Liver (tissue), 9 donors: ENCODE measurements around the gene WWP2. TPM values are rescaled to one million over a fixed set of nuclear protein-coding genes. Genes with fewer than 3 reads are reported as not detected.
A peak's percentile ranks its signal among the peaks of the same experiment; 100 is the strongest.

Experiments
- DNase-seq: peaks from one replicate; pipeline ENCODE4 v3.0.0-alpha.2; 2017; ENCODE audit warnings: low spot score
- H3K27ac ChIP-seq, 2 donors: one replicate each; pipeline ENCODE4 v1.7.0; 2013; ENCODE audit warnings: inconsistent platforms in 2 of 2, low read length in 2 of 2, control low read depth in 1 of 2, low read depth in 1 of 2, mild to moderate bottlenecking in 1 of 2
- H3K27me3 ChIP-seq, 4 donors: one replicate each; pipeline versions ENCODE4 v1.6.1 to v1.7.0; 2013; ENCODE audit warnings: low read length in 3 of 4, inconsistent platforms in 1 of 4, mild to moderate bottlenecking in 1 of 4, moderate library complexity in 1 of 4; ENCODE audit not compliant: control insufficient read depth in 4 of 4, insufficient read depth in 4 of 4
- H3K36me3 ChIP-seq, 4 donors: one replicate each; pipeline versions ENCODE4 v1.6.1 to v1.7.0; 2013; ENCODE audit warnings: low read length in 3 of 4, mild to moderate bottlenecking in 3 of 4, low read depth in 1 of 4, moderate library complexity in 1 of 4; ENCODE audit not compliant: control insufficient read depth in 4 of 4, insufficient read depth in 3 of 4
- H3K4me1 ChIP-seq, 4 donors: one replicate each; pipeline versions ENCODE4 v1.6.1 to v1.7.0; 2013; ENCODE audit warnings: low read length in 3 of 4, mild to moderate bottlenecking in 3 of 4, moderate library complexity in 1 of 4; ENCODE audit not compliant: control insufficient read depth in 4 of 4, insufficient read depth in 4 of 4
- H3K4me3 ChIP-seq, 3 donors: one replicate each; pipeline versions ENCODE4 v1.6.1 to v1.7.0; 2013; ENCODE audit warnings: low read length in 3 of 3, control low read depth in 1 of 3, low read depth in 1 of 3, mild to moderate bottlenecking in 1 of 3
- H3K9ac ChIP-seq, 2 donors: one replicate each; pipeline ENCODE4 v1.7.0; 2013; ENCODE audit warnings: low read length in 2 of 2, mild to moderate bottlenecking in 2 of 2, moderate library complexity in 2 of 2, control low read depth in 1 of 2, low read depth in 1 of 2
- H3K9me3 ChIP-seq, 4 donors: one replicate each; pipeline versions ENCODE4 v1.6.1 to v1.7.0; 2013; ENCODE audit warnings: low read length in 3 of 4; ENCODE audit not compliant: control insufficient read depth in 4 of 4
- EGR1 ChIP-seq, 2 donors: IDR thresholded peaks; 2 replicates each; pipeline ENCODE4 v1.6.1; 2016 to 2018; ENCODE audit warnings: antibody characterized with exemption in 2 of 2, low read depth in 2 of 2
- FOXA1 ChIP-seq: IDR thresholded peaks from 2 replicates; pipeline ENCODE4 v1.6.1; 2016; ENCODE audit warnings: antibody characterized with exemption
- FOXA2 ChIP-seq: IDR thresholded peaks from 2 replicates; pipeline ENCODE4 v1.6.1; 2016; ENCODE audit warnings: antibody characterized with exemption
- GABPA ChIP-seq, 2 donors: IDR thresholded peaks in 1 of 2; conservative IDR thresholded peaks in 1 of 2; 2 replicates each; pipeline ENCODE4 v1.6.1; 2016; ENCODE audit warnings: antibody characterized with exemption in 2 of 2, mild to moderate bottlenecking in 1 of 2, moderate library complexity in 1 of 2
- HNF4A ChIP-seq, 2 donors: conservative IDR thresholded peaks; 2 replicates each; pipeline ENCODE4 v1.6.1; 2016; ENCODE audit warnings: antibody characterized with exemption in 2 of 2, mild to moderate bottlenecking in 2 of 2
- HNF4G ChIP-seq: IDR thresholded peaks from 2 replicates; pipeline ENCODE4 v1.6.1; 2016; ENCODE audit warnings: antibody characterized with exemption
- JUND ChIP-seq, 2 donors: IDR thresholded peaks; 2 replicates each; pipeline ENCODE4 v1.6.1; 2016; ENCODE audit warnings: antibody characterized with exemption in 2 of 2
- NR2F2 ChIP-seq: IDR thresholded peaks from 2 replicates; pipeline ENCODE4 v1.6.1; 2016; ENCODE audit warnings: antibody characterized with exemption
- RAD21 ChIP-seq, 2 donors: IDR thresholded peaks; 2 replicates each; pipeline ENCODE4 v1.6.1; 2016; ENCODE audit warnings: antibody characterized with exemption in 2 of 2, mild to moderate bottlenecking in 2 of 2
- SP1 ChIP-seq: IDR thresholded peaks from 2 replicates; pipeline ENCODE4 v1.6.1; 2018; ENCODE audit warnings: antibody characterized with exemption, mild to moderate bottlenecking
- YY1 ChIP-seq: IDR thresholded peaks from 2 replicates; pipeline ENCODE4 v1.6.1; 2016; ENCODE audit warnings: antibody characterized with exemption, mild to moderate bottlenecking
- WGBS: extraction: QIAGEN DNeasy Blood & Tissue Kit; methylation state at CpG from one replicate; pipeline ENCODE4 v1.1.7; 2013; 5-methylcytosine and 5-hydroxymethylcytosine counted together
- polyA plus RNA-seq, 2 donors: library from polyadenylated mRNA; stranded (reverse) in 1 of 2; unstranded in 1 of 2; fragments of 200-250 nt in 1 of 2; fragments of >200 nt in 1 of 2; fragmentation: Nextera tagmentation in 1 of 2; extraction: Ambion mirVana in 1 of 2; gene quantifications; one replicate each; pipeline versions ENCODE4 v1.2.1 to v1.2.3, GENCODE V29; 2013 to 2015
- total RNA-seq, 2 donors: library from RNA; depleted of rRNA; stranded (reverse); fragments of >200 nt; gene quantifications; one replicate each; pipeline ENCODE4 v1.2.3, GENCODE V29; 2014
- TF ChIP-seq, protein P1 (sequence below): fragments of 150-350 bp; IDR thresholded peaks from 2 replicates; pipeline ENCODE4 v1.5.1; 2017; ENCODE audit warnings: improper control_type of control experiment, low read depth, low read length; ENCODE audit not compliant: missing input control
- TF ChIP-seq, protein P2 (sequence below): IDR thresholded peaks from 2 replicates; pipeline ENCODE4 v1.6.1; 2016; ENCODE audit warnings: antibody characterized with exemption
- TF ChIP-seq, protein P3 (sequence below): IDR thresholded peaks from 2 replicates; pipeline ENCODE4 v1.6.1; 2016; ENCODE audit warnings: antibody characterized with exemption
- donor health status: healthy.
- donor health status: healthy.
- donor health status: healthy.
- donor health status: healthy.
- donor health status: healthy.

The WWP2 gene
- total and polyA plus RNA-seq, 4 donors = 8.6 to 22.7 (median 13.6) TPM

DNA sequence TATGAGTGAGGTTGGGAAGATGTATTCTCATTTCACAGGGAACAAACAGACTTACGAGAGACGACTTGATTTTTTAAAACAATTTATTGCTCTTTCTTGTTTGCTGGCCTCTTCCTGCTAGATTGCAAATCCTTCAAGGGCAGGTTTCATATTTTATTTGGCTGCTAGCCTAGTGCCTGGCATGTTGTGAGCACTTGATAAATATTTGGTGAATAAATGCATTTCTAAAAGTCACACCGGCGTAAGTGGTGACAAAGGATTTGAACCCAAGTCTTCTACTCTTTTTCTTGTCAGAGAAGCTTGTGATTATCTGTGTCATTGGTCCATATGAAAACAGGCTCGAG lies 1.4 kb downstream of the WWP2 start:
- Histone ChIP-seq H3K27me3 (no peaks in the 10 kb centered on the region), H3K27ac (no peak overlapping the region), H3K36me3 (no peaks in the 10 kb centered on the region), H3K9me3 (no peaks in the 10 kb centered on the region), H3K4me1 (peaks cover 0 to 15% (median 15%) of the 10 kb centered on the region in 4 donors), H3K9ac (no peak overlapping the region), H3K4me3 (peak overlapping the region in 1 of 3 donors; percentile 92)
- 31% methylated on average over 5 of the region's 5 CpGs for WGBS
- no peak for TF ChIP-seq SP1
- no peak for TF ChIP-seq JUND (IDR thresholded peaks at IDR 0.05)
- no peak for TF ChIP-seq HNF4G
- DNase-seq = no peak

- no peaks in the 10 kb centered on the region for H3K27me3 ChIP-seq
- WGBS = 88% methylated on average over 5 of the region's 5 CpGs
- H3K4me3 ChIP-seq = no peak overlapping the region
- no peak overlapping the region for H3K9ac ChIP-seq
- no peaks in the 10 kb centered on the region for H3K36me3 ChIP-seq
- H3K9me3 ChIP-seq = no peaks in the 10 kb centered on the region
- no peak for DNase-seq
- no peak overlapping the region for H3K27ac ChIP-seq
- H3K4me1 ChIP-seq = peaks cover 0 to 16% (median 13%) of the 10 kb centered on the region in 4 donors
- TF ChIP-seq, protein P1, sequence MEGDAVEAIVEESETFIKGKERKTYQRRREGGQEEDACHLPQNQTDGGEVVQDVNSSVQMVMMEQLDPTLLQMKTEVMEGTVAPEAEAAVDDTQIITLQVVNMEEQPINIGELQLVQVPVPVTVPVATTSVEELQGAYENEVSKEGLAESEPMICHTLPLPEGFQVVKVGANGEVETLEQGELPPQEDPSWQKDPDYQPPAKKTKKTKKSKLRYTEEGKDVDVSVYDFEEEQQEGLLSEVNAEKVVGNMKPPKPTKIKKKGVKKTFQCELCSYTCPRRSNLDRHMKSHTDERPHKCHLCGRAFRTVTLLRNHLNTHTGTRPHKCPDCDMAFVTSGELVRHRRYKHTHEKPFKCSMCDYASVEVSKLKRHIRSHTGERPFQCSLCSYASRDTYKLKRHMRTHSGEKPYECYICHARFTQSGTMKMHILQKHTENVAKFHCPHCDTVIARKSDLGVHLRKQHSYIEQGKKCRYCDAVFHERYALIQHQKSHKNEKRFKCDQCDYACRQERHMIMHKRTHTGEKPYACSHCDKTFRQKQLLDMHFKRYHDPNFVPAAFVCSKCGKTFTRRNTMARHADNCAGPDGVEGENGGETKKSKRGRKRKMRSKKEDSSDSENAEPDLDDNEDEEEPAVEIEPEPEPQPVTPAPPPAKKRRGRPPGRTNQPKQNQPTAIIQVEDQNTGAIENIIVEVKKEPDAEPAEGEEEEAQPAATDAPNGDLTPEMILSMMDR = no peak
- TF ChIP-seq, protein P2, sequence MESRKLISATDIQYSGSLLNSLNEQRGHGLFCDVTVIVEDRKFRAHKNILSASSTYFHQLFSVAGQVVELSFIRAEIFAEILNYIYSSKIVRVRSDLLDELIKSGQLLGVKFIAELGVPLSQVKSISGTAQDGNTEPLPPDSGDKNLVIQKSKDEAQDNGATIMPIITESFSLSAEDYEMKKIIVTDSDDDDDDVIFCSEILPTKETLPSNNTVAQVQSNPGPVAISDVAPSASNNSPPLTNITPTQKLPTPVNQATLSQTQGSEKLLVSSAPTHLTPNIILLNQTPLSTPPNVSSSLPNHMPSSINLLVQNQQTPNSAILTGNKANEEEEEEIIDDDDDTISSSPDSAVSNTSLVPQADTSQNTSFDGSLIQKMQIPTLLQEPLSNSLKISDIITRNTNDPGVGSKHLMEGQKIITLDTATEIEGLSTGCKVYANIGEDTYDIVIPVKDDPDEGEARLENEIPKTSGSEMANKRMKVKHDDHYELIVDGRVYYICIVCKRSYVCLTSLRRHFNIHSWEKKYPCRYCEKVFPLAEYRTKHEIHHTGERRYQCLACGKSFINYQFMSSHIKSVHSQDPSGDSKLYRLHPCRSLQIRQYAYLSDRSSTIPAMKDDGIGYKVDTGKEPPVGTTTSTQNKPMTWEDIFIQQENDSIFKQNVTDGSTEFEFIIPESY = no peak
- no peak for TF ChIP-seq FOXA1
- no peak for TF ChIP-seq HNF4A (conservative IDR thresholded peaks at IDR 0.05)
- no peak for TF ChIP-seq EGR1 (IDR thresholded peaks at IDR 0.05; ENCODE audit: low read depth in 2 of 2)
- TF ChIP-seq NR2F2 = no peak
- TF ChIP-seq JUND (IDR thresholded peaks at IDR 0.05) = no peak
- no peak for TF ChIP-seq HNF4G
- no peak for TF ChIP-seq GABPA (IDR thresholded peaks at IDR 0.05 in 1 of 2, conservative IDR thresholded peaks at IDR 0.05 in 1 of 2)
Observed at GRCh38 chr16:69767459-69768229, 5.5 kb downstream of the WWP2 start.

GRCh38 chr16:69768666-69769065 lies 6.5 kb downstream of the WWP2 start:
- Histone ChIP-seq H3K4me1 (peaks cover 0 to 9% (median 6%) of the 10 kb centered on the region in 4 donors), H3K4me3 (no peak overlapping the region), H3K9me3 (no peaks in the 10 kb centered on the region), H3K9ac (no peak overlapping the region), H3K36me3 (no peaks in the 10 kb centered on the region), H3K27ac (no peak overlapping the region), H3K27me3 (no peaks in the 10 kb centered on the region)
- TF ChIP-seq, protein P3, sequence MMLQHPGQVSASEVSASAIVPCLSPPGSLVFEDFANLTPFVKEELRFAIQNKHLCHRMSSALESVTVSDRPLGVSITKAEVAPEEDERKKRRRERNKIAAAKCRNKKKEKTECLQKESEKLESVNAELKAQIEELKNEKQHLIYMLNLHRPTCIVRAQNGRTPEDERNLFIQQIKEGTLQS = no peak
- no peak for TF ChIP-seq HNF4G
- TF ChIP-seq YY1 = no peak
- no peak for TF ChIP-seq FOXA2
- TF ChIP-seq HNF4A (conservative IDR thresholded peaks at IDR 0.05) = no peak
- no peak for TF ChIP-seq NR2F2
- TF ChIP-seq EGR1 (IDR thresholded peaks at IDR 0.05; ENCODE audit: low read depth in 2 of 2) = no peak
- TF ChIP-seq RAD21 (IDR thresholded peaks at IDR 0.05) = no peak
- WGBS = 99% methylated on average over 6 of the region's 6 CpGs
- DNase-seq = no peak
